Smooth muscle cell (in vitro differentiated cells): Measurements from ENCODE around the gene OR6S1. TPM values are rescaled to one million over a fixed set of nuclear protein-coding genes. Genes with fewer than 3 reads are reported as not detected.
A peak's percentile ranks its signal among the peaks of the same experiment; 100 is the strongest.

Experiments used
- DNase-seq: peaks from one replicate; lab custom pipeline; 2025; ENCODE audit not compliant: unreplicated experiment; lab: John Stamatoyannopoulos, UW
- H2AFZ ChIP-seq: fragments of 200-600 bp; sonication (generic); 2 replicates; pipeline ENCODE4 v1.6.0; 2016; ENCODE audit warnings: antibody characterized with exemption, low read depth, mild to moderate bottlenecking
- H3F3A ChIP-seq: fragments of 200-600 bp; sonication (generic); 2 replicates; pipeline ENCODE4 v1.6.0; 2017; ENCODE audit warnings: antibody characterized with exemption, low read depth
- H3K27ac ChIP-seq: fragments of 200-600 bp; sonication (generic); 2 replicates; pipeline ENCODE4 v1.5.1; 2016; ENCODE audit warnings: low read depth, mild to moderate bottlenecking
- H3K27me3 ChIP-seq: fragments of 200-600 bp; sonication (generic); 2 replicates; pipeline ENCODE4 v1.6.1; 2016; ENCODE audit warnings: low read depth, mild to moderate bottlenecking
- H3K36me3 ChIP-seq: fragments of 200-600 bp; sonication (generic); 2 replicates; pipeline ENCODE4 v1.5.1; 2016; ENCODE audit warnings: low read depth
- H3K4me1 ChIP-seq: fragments of 200-600 bp; sonication (generic); 2 replicates; pipeline ENCODE4 v1.5.1; 2016; ENCODE audit warnings: low read depth
- H3K4me2 ChIP-seq: fragments of 200-600 bp; sonication (generic); 2 replicates; pipeline ENCODE4 v1.6.0; 2016; ENCODE audit warnings: mild to moderate bottlenecking
- H3K4me3 ChIP-seq: fragments of 200-600 bp; sonication (generic); 2 replicates; pipeline ENCODE4 v1.5.1; 2016; ENCODE audit warnings: mild to moderate bottlenecking
- H3K79me2 ChIP-seq: fragments of 200-600 bp; sonication (generic); 2 replicates; pipeline ENCODE4 v1.6.0; 2016; ENCODE audit warnings: low read depth, mild to moderate bottlenecking
- H3K9ac ChIP-seq: fragments of 200-600 bp; sonication (generic); 2 replicates; pipeline ENCODE4 v1.6.0; 2016; ENCODE audit warnings: low read depth
- H3K9me3 ChIP-seq: fragments of 200-600 bp; sonication (generic); replicated peaks from 2 replicates; pipeline ENCODE4 v1.5.1; 2016; ENCODE audit warnings: low read depth
- H4K20me1 ChIP-seq: fragments of 200-600 bp; sonication (generic); 2 replicates; pipeline ENCODE4 v1.6.0; 2016; ENCODE audit warnings: low read depth
- WGBS: methylation state at CpG from one replicate; pipeline ENCODE4 v1.1.7; 2016; ENCODE audit warnings: low lambda C conversion rate; 5-methylcytosine and 5-hydroxymethylcytosine counted together
- polyA plus RNA-seq: library from polyadenylated mRNA; unstranded; fragments of >200 nt; fragmentation: Nextera tagmentation; extraction: Ambion mirVana; gene quantifications from 2 replicates; pipeline ENCODE4 v1.2.1, GENCODE V29; 2016
- total RNA-seq: library from RNA; depleted of rRNA; stranded (reverse); fragments of >200 nt; gene quantifications from 2 replicates; pipeline ENCODE4 v1.2.3, GENCODE V29; 2014
- TF ChIP-seq, protein P1 (sequence below): fragments of 200-600 bp; sonication (generic); IDR thresholded peaks from 2 replicates; pipeline ENCODE4 v1.5.1; 2017; ENCODE audit warnings: borderline replicate concordance, mild to moderate bottlenecking, antibody characterized with exemption; ENCODE audit not compliant: insufficient read depth, poor library complexity, severe bottlenecking

OR6S1 gene
- total and polyA plus RNA-seq, 2 experiments from 2014 or later, result not detected

DNA sequence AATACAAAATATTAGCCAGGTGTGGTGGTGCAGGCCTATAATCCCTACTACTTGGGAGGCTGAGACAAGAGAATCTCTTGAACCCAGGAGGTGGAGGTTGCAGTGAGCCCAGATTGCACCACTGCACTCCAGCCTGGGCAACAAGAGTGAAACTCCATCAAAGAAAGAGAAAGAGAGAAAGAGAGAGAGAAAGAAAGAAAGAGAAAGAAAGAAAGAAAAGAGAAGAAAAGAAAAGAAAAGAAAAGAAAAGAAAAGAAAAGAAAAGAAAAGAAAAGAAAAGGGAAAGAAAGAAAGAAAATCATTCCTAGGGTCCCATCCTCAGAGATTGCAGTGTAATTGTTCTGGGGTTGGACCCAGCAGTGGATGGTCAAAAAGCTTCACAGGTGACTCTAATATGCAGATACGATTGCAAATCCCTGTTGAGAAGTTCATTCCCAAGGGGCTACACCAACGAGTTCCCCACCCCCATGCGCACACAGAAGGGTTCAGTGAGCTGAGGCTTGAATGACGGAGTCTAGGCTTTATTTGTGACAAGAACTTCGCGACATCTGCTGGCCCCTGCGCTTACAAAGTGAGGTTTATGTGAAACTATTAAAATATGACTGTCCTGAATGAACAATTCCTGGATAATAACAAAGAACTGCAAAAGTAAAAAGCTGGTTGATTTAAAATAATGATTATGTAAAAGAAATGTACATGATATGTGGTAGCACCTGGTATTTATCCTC, 32.9 kb downstream of the OR6S1 start:
- no peaks in the 10 kb centered on the region for H3K4me1 ChIP-seq
- H3K79me2 ChIP-seq, result no peaks in the 10 kb centered on the region
- H3F3A ChIP-seq, result no peaks in the 10 kb centered on the region
- H3K27me3 ChIP-seq, result no peaks in the 10 kb centered on the region
- 74% methylated on average over 7 of the region's 7 CpGs for WGBS
- H3K9ac ChIP-seq, result no peak overlapping the region
- no peaks in the 10 kb centered on the region for H4K20me1 ChIP-seq
- no peaks in the 10 kb centered on the region for H3K36me3 ChIP-seq
- TF ChIP-seq, protein P1, sequence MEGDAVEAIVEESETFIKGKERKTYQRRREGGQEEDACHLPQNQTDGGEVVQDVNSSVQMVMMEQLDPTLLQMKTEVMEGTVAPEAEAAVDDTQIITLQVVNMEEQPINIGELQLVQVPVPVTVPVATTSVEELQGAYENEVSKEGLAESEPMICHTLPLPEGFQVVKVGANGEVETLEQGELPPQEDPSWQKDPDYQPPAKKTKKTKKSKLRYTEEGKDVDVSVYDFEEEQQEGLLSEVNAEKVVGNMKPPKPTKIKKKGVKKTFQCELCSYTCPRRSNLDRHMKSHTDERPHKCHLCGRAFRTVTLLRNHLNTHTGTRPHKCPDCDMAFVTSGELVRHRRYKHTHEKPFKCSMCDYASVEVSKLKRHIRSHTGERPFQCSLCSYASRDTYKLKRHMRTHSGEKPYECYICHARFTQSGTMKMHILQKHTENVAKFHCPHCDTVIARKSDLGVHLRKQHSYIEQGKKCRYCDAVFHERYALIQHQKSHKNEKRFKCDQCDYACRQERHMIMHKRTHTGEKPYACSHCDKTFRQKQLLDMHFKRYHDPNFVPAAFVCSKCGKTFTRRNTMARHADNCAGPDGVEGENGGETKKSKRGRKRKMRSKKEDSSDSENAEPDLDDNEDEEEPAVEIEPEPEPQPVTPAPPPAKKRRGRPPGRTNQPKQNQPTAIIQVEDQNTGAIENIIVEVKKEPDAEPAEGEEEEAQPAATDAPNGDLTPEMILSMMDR, result no peak
- H3K4me2 ChIP-seq, result peak overlapping the region; percentile 24
- H3K27ac ChIP-seq, result no peak overlapping the region
- H2AFZ ChIP-seq, result no peak overlapping the region
- H3K4me3 ChIP-seq, result peak overlapping the region; percentile 86
- DNase-seq, result no peak
- no peaks in the 10 kb centered on the region for H3K9me3 ChIP-seq

DNA sequence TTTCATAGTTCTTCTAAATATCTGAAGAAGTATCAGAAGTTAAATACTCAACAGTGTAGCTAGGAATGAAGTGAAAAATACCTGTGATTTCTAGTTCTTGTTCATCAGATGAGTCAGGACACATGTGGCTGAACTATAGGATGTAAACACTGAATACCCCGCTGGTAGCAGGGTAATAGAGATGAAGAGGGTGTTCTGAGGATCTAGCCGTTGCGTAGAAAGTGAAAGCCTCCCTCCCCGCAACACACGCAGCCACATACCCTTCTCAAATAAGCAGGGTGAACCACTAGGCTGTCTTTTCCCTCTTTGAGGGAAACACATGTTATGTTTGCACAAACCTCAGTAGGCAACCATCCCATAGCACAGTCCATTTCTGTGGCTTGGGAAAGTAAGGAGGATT, 33.9 kb downstream of the OR6S1 start:
- no peak overlapping the region for H3K4me2 ChIP-seq
- H3K9me3 ChIP-seq, result no peaks in the 10 kb centered on the region
- no peaks in the 10 kb centered on the region for H4K20me1 ChIP-seq
- no peaks in the 10 kb centered on the region for H3F3A ChIP-seq
- H3K9ac ChIP-seq, result no peak overlapping the region
- no peak overlapping the region for H3K27ac ChIP-seq
- H3K4me1 ChIP-seq, result no peaks in the 10 kb centered on the region
- TF ChIP-seq, protein P1, result no peak
- no peaks in the 10 kb centered on the region for H3K27me3 ChIP-seq
- no peak overlapping the region for H2AFZ ChIP-seq
- no peak for DNase-seq
- H3K36me3 ChIP-seq, result no peaks in the 10 kb centered on the region
- no peak overlapping the region for H3K4me3 ChIP-seq
- H3K79me2 ChIP-seq, result no peaks in the 10 kb centered on the region
- 85% methylated on average over 5 of the region's 5 CpGs for WGBS

DNA sequence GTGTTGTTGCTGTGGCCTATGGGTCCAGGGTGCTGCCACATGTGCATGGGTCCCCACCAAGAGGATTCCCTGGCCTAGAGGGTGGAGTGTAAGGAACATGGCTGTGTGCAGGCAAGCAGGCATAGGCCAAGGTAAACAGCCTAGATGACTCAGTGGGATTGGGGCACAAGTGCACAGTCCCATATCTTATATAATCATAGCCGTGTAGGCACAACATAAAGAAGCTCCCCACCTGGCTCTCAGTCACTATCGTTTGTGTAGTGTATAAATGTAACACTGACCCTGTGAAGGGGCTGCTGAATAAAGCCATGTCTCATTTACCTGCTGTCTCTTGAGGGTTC, 34.6 kb downstream of the OR6S1 start:
- Histone ChIP-seq H3K79me2 (no peaks in the 10 kb centered on the region), H3K27ac (no peak overlapping the region), H3K4me2 (no peak overlapping the region), H3K4me1 (no peaks in the 10 kb centered on the region), H2AFZ (no peak overlapping the region), H3K36me3 (no peaks in the 10 kb centered on the region), H3K4me3 (no peak overlapping the region), H3K9me3 (no peaks in the 10 kb centered on the region), H3K9ac (no peak overlapping the region), H3K27me3 (no peaks in the 10 kb centered on the region), H4K20me1 (no peaks in the 10 kb centered on the region), H3F3A (no peaks in the 10 kb centered on the region)
- DNase-seq, result no peak
- TF ChIP-seq, protein P1, result no peak
- 76% methylated on average over 2 of the region's 2 CpGs for WGBS

DNA sequence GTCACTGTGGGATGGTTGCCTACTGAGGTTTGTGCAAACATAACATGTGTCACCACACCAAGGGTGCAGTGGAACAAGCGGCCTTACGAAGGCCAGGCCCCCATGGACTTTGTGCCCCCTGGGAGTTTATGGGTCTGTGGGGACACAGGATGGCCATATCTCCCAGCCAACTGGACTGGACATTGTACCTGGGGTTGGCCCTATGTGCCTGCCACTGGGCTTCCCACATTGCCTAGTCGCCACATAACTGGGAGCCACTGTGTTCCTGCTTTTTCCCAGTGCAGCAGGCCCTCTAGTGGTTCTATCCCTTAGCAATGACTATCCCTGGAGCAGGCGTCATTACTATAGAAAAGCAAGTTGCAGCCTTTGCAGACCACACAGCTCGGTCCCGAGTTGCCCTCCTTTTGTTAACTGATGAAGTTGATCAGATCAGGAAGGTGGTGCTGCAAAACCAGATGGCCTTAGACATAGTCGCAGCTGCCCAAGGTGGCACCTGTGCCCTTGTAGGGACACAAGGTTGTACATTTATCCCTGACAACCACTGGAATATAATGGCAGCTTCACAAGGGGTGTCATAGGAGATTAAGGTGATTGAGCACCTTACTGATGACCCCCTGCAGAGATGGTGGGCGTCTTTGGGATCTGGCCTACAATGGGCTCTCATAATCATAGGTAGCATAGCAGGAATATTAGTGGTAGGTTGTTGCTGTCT, 35.1 kb downstream of the OR6S1 start:
- no peaks in the 10 kb centered on the region for H3K79me2 ChIP-seq
- H3K4me1 ChIP-seq, result no peaks in the 10 kb centered on the region
- H3K9ac ChIP-seq, result no peak overlapping the region
- no peak overlapping the region for H3K4me2 ChIP-seq
- TF ChIP-seq, protein P1, result peak; percentile 41
- H4K20me1 ChIP-seq, result no peaks in the 10 kb centered on the region
- no peak for DNase-seq
- H3K27ac ChIP-seq, result no peak overlapping the region
- no peak overlapping the region for H3K4me3 ChIP-seq
- 39% methylated on average over 8 of the region's 8 CpGs for WGBS
- no peak overlapping the region for H2AFZ ChIP-seq
- H3K36me3 ChIP-seq, result no peaks in the 10 kb centered on the region
- H3K9me3 ChIP-seq, result no peaks in the 10 kb centered on the region
- no peaks in the 10 kb centered on the region for H3F3A ChIP-seq
- no peaks in the 10 kb centered on the region for H3K27me3 ChIP-seq
